ENCODE data around the gene PRDM12. TPM values are rescaled to one million over a fixed set of nuclear protein-coding genes. Genes with fewer than 3 reads are reported as not detected.

Gene PRDM12
- total RNA-seq, 1 experiment from 2014 or later = 0.07 TPM

GRCh38 chr9:130710822-130711352, 46.5 kb downstream of the PRDM12 start:
- no peak for DNase-seq
- H3K9me3 ChIP-seq (ENCODE audit: low read length) = no peaks in the 10 kb centered on the region
- peaks cover 27% of the 10 kb centered on the region for H3K79me2 ChIP-seq (ENCODE audit: low read length)
- H3K9ac ChIP-seq (ENCODE audit: low read length) = no peak overlapping the region
- no peaks in the 10 kb centered on the region for H3K27me3 ChIP-seq (ENCODE audit: low read length)
- no peak overlapping the region for H2AFZ ChIP-seq (ENCODE audit: low read length)
- H3K27ac ChIP-seq (ENCODE audit: low read length) = no peak overlapping the region
- H3K4me2 ChIP-seq (ENCODE audit: low read depth, low read length, poor library complexity, severe bottlenecking) = no peak overlapping the region
- no peaks in the 10 kb centered on the region for H3K36me3 ChIP-seq (ENCODE audit: insufficient read depth, low read length)
- H3K9me2 ChIP-seq (replicated peaks; ENCODE audit: insufficient read depth, low read length) = no peaks in the 10 kb centered on the region
- H3K4me1 ChIP-seq (ENCODE audit: low read length) = peaks cover 28% of the 10 kb centered on the region
- H3K4me3 ChIP-seq (ENCODE audit: low read length) = no peak overlapping the region
- H4K20me1 ChIP-seq (ENCODE audit: insufficient read depth, low read depth, low read length) = 0 out of 2 replicates have a peak, but pooled peaks cover 4% of the 10 kb centered on the region

GRCh38 chr9:130711469-130711868, 47.1 kb downstream of the PRDM12 start:
- Histone ChIP-seq H3K9me2 (replicated peaks; ENCODE audit: insufficient read depth, low read length) (no peaks in the 10 kb centered on the region), H2AFZ (ENCODE audit: low read length) (no peak overlapping the region), H3K27ac (ENCODE audit: low read length) (no peak overlapping the region), H3K27me3 (ENCODE audit: low read length) (no peaks in the 10 kb centered on the region), H4K20me1 (ENCODE audit: insufficient read depth, low read depth, low read length) (0 out of 2 replicates have a peak, but pooled peaks cover 4% of the 10 kb centered on the region), H3K4me2 (ENCODE audit: low read depth, low read length, poor library complexity, severe bottlenecking) (peak overlapping the region; percentile 100), H3K9ac (ENCODE audit: low read length) (no peak overlapping the region), H3K4me1 (ENCODE audit: low read length) (peaks cover 28% of the 10 kb centered on the region), H3K79me2 (ENCODE audit: low read length) (peaks cover 32% of the 10 kb centered on the region), H3K36me3 (ENCODE audit: insufficient read depth, low read length) (no peaks in the 10 kb centered on the region), H3K9me3 (ENCODE audit: low read length) (no peaks in the 10 kb centered on the region), H3K4me3 (ENCODE audit: low read length) (no peak overlapping the region)
- no peak for DNase-seq

DNA sequence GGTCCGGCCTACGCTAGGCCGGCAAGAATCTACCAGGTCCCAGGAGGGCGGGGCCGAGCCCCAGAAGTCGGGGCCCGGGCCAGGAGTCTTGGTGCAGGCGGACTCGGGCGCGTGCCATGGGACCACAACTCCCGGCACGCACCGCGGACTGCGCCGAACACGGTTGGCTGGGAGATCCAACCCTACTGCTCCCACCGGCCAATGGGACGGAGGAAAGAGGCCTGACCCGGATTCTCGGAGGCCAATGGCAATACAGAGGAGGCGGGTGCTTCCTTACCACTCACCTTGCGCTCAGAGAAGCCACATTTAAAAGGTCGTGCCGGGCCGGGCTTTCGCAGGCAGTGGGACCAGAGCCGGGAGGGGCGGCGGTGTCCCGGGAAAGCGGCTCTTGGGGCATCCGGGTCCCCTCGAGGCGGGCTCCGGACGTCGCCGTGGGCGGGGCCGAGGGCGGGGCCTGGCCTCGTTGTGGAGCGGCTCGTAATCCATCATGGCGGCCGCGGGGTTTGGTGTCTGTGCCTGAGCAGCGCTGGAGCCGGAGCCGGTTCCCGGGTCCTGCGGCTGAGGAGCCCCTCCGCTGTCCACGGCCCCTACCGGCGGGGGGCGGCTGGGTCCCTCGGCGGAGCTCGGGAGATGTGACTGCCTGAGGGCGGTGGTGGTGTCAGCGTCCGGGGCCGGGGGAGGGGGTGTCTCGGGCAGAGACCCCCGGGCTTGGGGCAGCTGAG, 48.3 kb downstream of the PRDM12 start:
- no peaks in the 10 kb centered on the region for H4K20me1 ChIP-seq (ENCODE audit: insufficient read depth, low read depth, low read length)
- H3K9me3 ChIP-seq (ENCODE audit: low read length) = no peaks in the 10 kb centered on the region
- H3K9me2 ChIP-seq (replicated peaks; ENCODE audit: insufficient read depth, low read length) = no peaks in the 10 kb centered on the region
- H3K27me3 ChIP-seq (ENCODE audit: low read length) = no peaks in the 10 kb centered on the region
- peak; percentile 99 for DNase-seq
- peaks cover 43% of the 10 kb centered on the region for H3K79me2 ChIP-seq (ENCODE audit: low read length)
- peak overlapping the region; percentile 88 for H3K4me3 ChIP-seq (ENCODE audit: low read length)
- no peaks in the 10 kb centered on the region for H3K36me3 ChIP-seq (ENCODE audit: insufficient read depth, low read length)
- peak overlapping the region; percentile 49; the same call in 1 of the 2 replicates for H3K27ac ChIP-seq (ENCODE audit: low read length)
- H2AFZ ChIP-seq (ENCODE audit: low read length) = peak overlapping the region; percentile 91
- H3K4me2 ChIP-seq (ENCODE audit: low read depth, low read length, poor library complexity, severe bottlenecking) = peak overlapping the region; percentile 100
- H3K9ac ChIP-seq (ENCODE audit: low read length) = peak overlapping the region; percentile 90
- peaks cover 28% of the 10 kb centered on the region for H3K4me1 ChIP-seq (ENCODE audit: low read length)

GRCh38 chr9:130713286-130713960, 49.0 kb downstream of the PRDM12 start:
- Histone ChIP-seq H3K27me3 (ENCODE audit: low read length) (no peaks in the 10 kb centered on the region), H3K4me3 (ENCODE audit: low read length) (peak overlapping the region; percentile 88), H3K79me2 (ENCODE audit: low read length) (peaks cover 44% of the 10 kb centered on the region), H3K27ac (ENCODE audit: low read length) (peak overlapping the region; percentile 49; the same call in 1 of the 2 replicates), H3K4me2 (ENCODE audit: low read depth, low read length, poor library complexity, severe bottlenecking) (peak overlapping the region; percentile 100), H4K20me1 (ENCODE audit: insufficient read depth, low read depth, low read length) (no peaks in the 10 kb centered on the region), H3K9me3 (ENCODE audit: low read length) (no peaks in the 10 kb centered on the region), H3K4me1 (ENCODE audit: low read length) (peaks cover 28% of the 10 kb centered on the region), H3K9ac (ENCODE audit: low read length) (peak overlapping the region; percentile 90), H3K9me2 (replicated peaks; ENCODE audit: insufficient read depth, low read length) (no peaks in the 10 kb centered on the region), H2AFZ (ENCODE audit: low read length) (peak overlapping the region; percentile 91), H3K36me3 (ENCODE audit: insufficient read depth, low read length) (no peaks in the 10 kb centered on the region)
- DNase-seq = peak; percentile 49

- peak overlapping the region; percentile 88 for H3K4me3 ChIP-seq (ENCODE audit: low read length)
- H3K9ac ChIP-seq (ENCODE audit: low read length) = peak overlapping the region; percentile 90
Observed at GRCh38 chr9:130714586-130715110, 50.3 kb downstream of the PRDM12 start.

DNA sequence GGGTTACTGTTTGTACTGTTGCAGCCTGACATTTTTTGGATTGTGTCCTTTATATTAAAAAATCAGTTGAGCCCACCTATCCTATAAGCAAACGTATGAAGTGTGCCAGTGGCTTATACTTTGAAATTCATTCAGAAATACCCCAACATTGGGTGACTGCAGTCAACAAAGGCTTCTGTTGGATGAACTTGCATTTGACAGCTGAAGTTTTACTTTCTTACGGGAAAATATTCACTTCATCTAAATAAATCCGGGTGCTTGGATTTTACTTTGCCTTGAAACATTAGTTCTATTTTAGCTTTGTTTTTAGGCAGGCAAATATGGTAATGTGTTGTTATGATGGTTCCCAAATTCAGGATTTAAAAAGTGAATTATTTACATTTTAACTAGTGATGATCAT, 50.9 kb downstream of the PRDM12 start:
- H3K79me2 ChIP-seq (ENCODE audit: low read length) = peaks cover 58% of the 10 kb centered on the region
- H3K27ac ChIP-seq (ENCODE audit: low read length) = no peak overlapping the region

More at GRCh38 chr9:130714586-130715110, 50.3 kb downstream of the PRDM12 start:
- H3K9me2 ChIP-seq (replicated peaks; ENCODE audit: insufficient read depth, low read length) = no peaks in the 10 kb centered on the region
- H3K4me1 ChIP-seq (ENCODE audit: low read length) = peaks cover 28% of the 10 kb centered on the region
- no peaks in the 10 kb centered on the region for H3K27me3 ChIP-seq (ENCODE audit: low read length)
- no peak for DNase-seq
- H2AFZ ChIP-seq (ENCODE audit: low read length) = no peak overlapping the region
- no peaks in the 10 kb centered on the region for H3K36me3 ChIP-seq (ENCODE audit: insufficient read depth, low read length)
- no peaks in the 10 kb centered on the region for H3K9me3 ChIP-seq (ENCODE audit: low read length)
- peaks cover 54% of the 10 kb centered on the region for H3K79me2 ChIP-seq (ENCODE audit: low read length)
- no peak overlapping the region for H3K27ac ChIP-seq (ENCODE audit: low read length)
- H3K4me2 ChIP-seq (ENCODE audit: low read depth, low read length, poor library complexity, severe bottlenecking) = peak overlapping the region; percentile 100
- no peaks in the 10 kb centered on the region for H4K20me1 ChIP-seq (ENCODE audit: insufficient read depth, low read depth, low read length)

DNA sequence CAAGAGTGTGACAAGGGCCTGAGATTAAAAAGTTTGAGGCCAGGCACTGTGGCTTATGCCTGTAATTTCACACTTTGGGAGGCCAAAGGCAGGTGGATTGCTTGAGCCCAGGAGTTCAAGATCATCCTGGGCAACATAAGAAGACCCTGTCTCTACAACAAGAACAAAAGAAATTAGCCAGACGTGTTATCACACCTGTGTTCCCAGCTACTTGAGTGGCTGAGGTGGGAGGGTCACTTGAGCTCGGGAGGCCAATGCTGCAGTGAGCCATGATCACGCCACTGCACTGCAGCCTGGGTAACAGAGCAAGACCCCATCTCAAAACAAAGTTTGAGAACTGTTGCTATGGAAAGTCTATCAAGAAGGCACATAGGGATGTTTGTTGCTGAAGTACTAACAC, 54.2 kb downstream of the PRDM12 start:
- Histone ChIP-seq H3K9me3 (ENCODE audit: low read length) (no peaks in the 10 kb centered on the region), H3K27me3 (ENCODE audit: low read length) (no peaks in the 10 kb centered on the region), H3K4me3 (ENCODE audit: low read length) (no peak overlapping the region), H3K79me2 (ENCODE audit: low read length) (peaks cover 60% of the 10 kb centered on the region), H4K20me1 (ENCODE audit: insufficient read depth, low read depth, low read length) (0 out of 2 replicates have a peak, but pooled peaks cover 4% of the 10 kb centered on the region), H3K9ac (ENCODE audit: low read length) (no peak overlapping the region), H3K9me2 (replicated peaks; ENCODE audit: insufficient read depth, low read length) (no peaks in the 10 kb centered on the region), H2AFZ (ENCODE audit: low read length) (no peak overlapping the region), H3K4me1 (ENCODE audit: low read length) (peaks cover 21% of the 10 kb centered on the region), H3K4me2 (ENCODE audit: low read depth, low read length, poor library complexity, severe bottlenecking) (no peak overlapping the region), H3K36me3 (ENCODE audit: insufficient read depth, low read length) (no peaks in the 10 kb centered on the region), H3K27ac (ENCODE audit: low read length) (no peak overlapping the region)
- no peak for DNase-seq

More for the DNA sequence above, 50.9 kb downstream of the PRDM12 start:
- H3K4me3 ChIP-seq (ENCODE audit: low read length) = peak overlapping the region; percentile 88
- H4K20me1 ChIP-seq (ENCODE audit: insufficient read depth, low read depth, low read length) = 0 out of 2 replicates have a peak, but pooled peaks cover 4% of the 10 kb centered on the region
- peak overlapping the region; percentile 100 for H3K4me2 ChIP-seq (ENCODE audit: low read depth, low read length, poor library complexity, severe bottlenecking)
- no peaks in the 10 kb centered on the region for H3K9me3 ChIP-seq (ENCODE audit: low read length)
- no peaks in the 10 kb centered on the region for H3K36me3 ChIP-seq (ENCODE audit: insufficient read depth, low read length)
- H3K27me3 ChIP-seq (ENCODE audit: low read length) = no peaks in the 10 kb centered on the region
- H3K9ac ChIP-seq (ENCODE audit: low read length) = peak overlapping the region; percentile 90
- DNase-seq = no peak
- no peak overlapping the region for H2AFZ ChIP-seq (ENCODE audit: low read length)
- no peaks in the 10 kb centered on the region for H3K9me2 ChIP-seq (replicated peaks; ENCODE audit: insufficient read depth, low read length)
- H3K4me1 ChIP-seq (ENCODE audit: low read length) = peaks cover 28% of the 10 kb centered on the region

DNA sequence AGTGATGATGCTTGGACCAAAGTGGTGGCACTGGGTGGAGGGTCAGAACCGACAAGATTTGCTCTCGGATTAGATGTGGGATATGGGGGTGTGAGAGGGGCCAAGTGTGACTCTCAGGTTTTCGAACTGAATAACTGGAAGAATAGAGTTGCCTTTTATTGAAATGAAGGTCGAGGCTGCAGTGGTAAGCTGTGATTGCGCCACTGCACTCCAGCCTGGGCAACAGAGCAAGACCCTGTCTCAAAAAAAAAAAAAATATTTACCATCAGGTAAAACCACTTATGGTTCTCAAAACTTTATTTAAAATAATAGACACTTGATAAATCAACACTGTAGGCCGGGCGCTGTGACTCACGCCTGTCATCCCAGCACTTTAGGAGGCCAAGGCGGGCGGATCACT, 56.4 kb downstream of the PRDM12 start:
- Histone ChIP-seq H3K4me1 (ENCODE audit: low read length) (no peaks in the 10 kb centered on the region), H3K9me3 (ENCODE audit: low read length) (no peaks in the 10 kb centered on the region), H3K79me2 (ENCODE audit: low read length) (peaks cover 38% of the 10 kb centered on the region)

More for the DNA sequence above, 56.4 kb downstream of the PRDM12 start:
- no peak overlapping the region for H3K27ac ChIP-seq (ENCODE audit: low read length)
- no peak overlapping the region for H2AFZ ChIP-seq (ENCODE audit: low read length)
- H3K9ac ChIP-seq (ENCODE audit: low read length) = no peak overlapping the region
- H4K20me1 ChIP-seq (ENCODE audit: insufficient read depth, low read depth, low read length) = 0 out of 2 replicates have a peak, but pooled peaks cover 4% of the 10 kb centered on the region
- H3K36me3 ChIP-seq (ENCODE audit: insufficient read depth, low read length) = no peaks in the 10 kb centered on the region
- H3K27me3 ChIP-seq (ENCODE audit: low read length) = no peaks in the 10 kb centered on the region
- no peak overlapping the region for H3K4me2 ChIP-seq (ENCODE audit: low read depth, low read length, poor library complexity, severe bottlenecking)
- DNase-seq = no peak
- no peak overlapping the region for H3K4me3 ChIP-seq (ENCODE audit: low read length)
- no peaks in the 10 kb centered on the region for H3K9me2 ChIP-seq (replicated peaks; ENCODE audit: insufficient read depth, low read length)
